T-cell (primary cell): ENCODE data around the gene CIZ1. TPM values are rescaled to one million over a fixed set of nuclear protein-coding genes. Genes with fewer than 3 reads are reported as not detected.

Source experiments
- ATAC-seq, 4 experiments: fragments of 200-7000 bp in 3 of 4; fragments of 150-1000 bp in 1 of 4; cut with Tn5 transposase; replicated peaks in 1 of 4; 1 replicate in 3 of 4; 2 replicates in 1 of 4; pipeline ENCODE4 v1.10.0; 2021; ENCODE audit warnings: moderate library complexity in 3 of 4, mild to moderate bottlenecking in 2 of 4, moderate number of reproducible peaks in 1 of 4
- CTCF ChIA-PET, 2 donors: fragments of 300-600 bp; sonication (Branson Sonifier 250); formaldehyde crosslinking; loops; one replicate each; lab custom pipeline; 2022; ENCODE audit warnings: antibody characterized with exemption in 2 of 2; lab: Charles Lee
- POLR2A ChIA-PET, 2 donors: fragments of 300-600 bp; sonication (Branson Sonifier 250); formaldehyde crosslinking; loops; one replicate each; lab custom pipeline; 2022; ENCODE audit warnings: antibody characterized with exemption in 2 of 2; lab: Charles Lee
- DNase-seq, 35 experiments: peaks; one replicate each; pipeline versions ENCODE4 v3.0.0 to v3.0.0-alpha.2; 2013 to 2023
- H3K27ac ChIP-seq: one replicate; pipeline ENCODE4 v1.5.1; 2013; ENCODE audit warnings: low read length
- H3K27me3 ChIP-seq, 2 experiments: replicated peaks in 1 of 2; 1 replicate in 1 of 2; 2 replicates in 1 of 2; pipeline versions ENCODE4 v1.6.1 to v1.7.0; 2013; ENCODE audit warnings: low read length in 1 of 2, mixed read lengths in 1 of 2; ENCODE audit not compliant: control insufficient read depth in 2 of 2, insufficient read depth in 2 of 2; ENCODE audit errors: extremely low read depth in 1 of 2
- H3K36me3 ChIP-seq, 2 donors: 1 replicate in 1 of 2; 2 replicates in 1 of 2; pipeline versions ENCODE4 v1.6.1 to v1.7.0; 2013; ENCODE audit warnings: low read length in 1 of 2; ENCODE audit not compliant: control insufficient read depth in 2 of 2, insufficient read depth in 1 of 2; ENCODE audit errors: extremely low read depth in 1 of 2
- H3K4me1 ChIP-seq, 2 experiments: 1 replicate in 1 of 2; 2 replicates in 1 of 2; pipeline versions ENCODE4 v1.6.1 to v1.7.0; 2013; ENCODE audit warnings: low read length in 2 of 2, mixed read lengths in 1 of 2; ENCODE audit not compliant: insufficient read depth in 2 of 2, control insufficient read depth in 1 of 2; ENCODE audit errors: extremely low read depth in 1 of 2
- H3K4me3 ChIP-seq, 2 donors: 1 replicate in 1 of 2; 2 replicates in 1 of 2; pipeline versions ENCODE4 v1.5.1 to v1.7.0; 2013; ENCODE audit warnings: mild to moderate bottlenecking in 2 of 2, low read length in 1 of 2, moderate library complexity in 1 of 2; ENCODE audit not compliant: control insufficient read depth in 1 of 2; ENCODE audit errors: extremely low read depth in 1 of 2
- H3K9me3 ChIP-seq: 2 replicates; pipeline ENCODE4 v1.7.0; 2013
- H3K27ac Mint-ChIP-seq, 2 donors: one replicate each; pipeline ENCODE4 v1.8.0; 2020 to 2021; ENCODE audit warnings: mild to moderate bottlenecking in 2 of 2, mixed read lengths in 2 of 2
- H3K27me3 Mint-ChIP-seq, 2 donors: one replicate each; pipeline ENCODE4 v1.8.0; 2021 to 2022; ENCODE audit warnings: mixed read lengths in 2 of 2
- H3K36me3 Mint-ChIP-seq: one replicate; pipeline ENCODE4 v1.8.0; 2021; ENCODE audit warnings: mixed read lengths
- H3K4me1 Mint-ChIP-seq, 3 donors: one replicate each; pipeline ENCODE4 v1.8.0; 2020 to 2022; ENCODE audit warnings: mixed read lengths in 3 of 3, mild to moderate bottlenecking in 1 of 3
- H3K4me3 Mint-ChIP-seq, 3 donors: one replicate each; pipeline ENCODE4 v1.8.0; 2020 to 2022; ENCODE audit warnings: mild to moderate bottlenecking in 3 of 3, mixed read lengths in 3 of 3, moderate library complexity in 3 of 3
- H3K9me3 Mint-ChIP-seq, 3 donors: one replicate each; pipeline ENCODE4 v1.8.0; 2020 to 2022; ENCODE audit warnings: mixed read lengths in 3 of 3
- WGBS: methylation state at CpG from one replicate; pipeline ENCODE4 v1.1.5; 2013; ENCODE audit warnings: missing lambda C conversion rate; ENCODE audit not compliant: insufficient coverage; 5-methylcytosine and 5-hydroxymethylcytosine counted together
- total RNA-seq, 35 experiments: library from RNA in 6 of 35; stranded (reverse) in 6 of 35; fragments of 120-200 nt in 1 of 35; gene quantifications; one replicate each; pipeline versions ENCODE4 v1.2.1 to v1.2.4 and lab custom pipeline; 2013 to 2026

CIZ1 gene
- total RNA-seq, 5 donors from 2014 or later (not counting 1 experiment from before 2014, with no cell fraction given): 143 to 163 (median 150) TPM

DNA sequence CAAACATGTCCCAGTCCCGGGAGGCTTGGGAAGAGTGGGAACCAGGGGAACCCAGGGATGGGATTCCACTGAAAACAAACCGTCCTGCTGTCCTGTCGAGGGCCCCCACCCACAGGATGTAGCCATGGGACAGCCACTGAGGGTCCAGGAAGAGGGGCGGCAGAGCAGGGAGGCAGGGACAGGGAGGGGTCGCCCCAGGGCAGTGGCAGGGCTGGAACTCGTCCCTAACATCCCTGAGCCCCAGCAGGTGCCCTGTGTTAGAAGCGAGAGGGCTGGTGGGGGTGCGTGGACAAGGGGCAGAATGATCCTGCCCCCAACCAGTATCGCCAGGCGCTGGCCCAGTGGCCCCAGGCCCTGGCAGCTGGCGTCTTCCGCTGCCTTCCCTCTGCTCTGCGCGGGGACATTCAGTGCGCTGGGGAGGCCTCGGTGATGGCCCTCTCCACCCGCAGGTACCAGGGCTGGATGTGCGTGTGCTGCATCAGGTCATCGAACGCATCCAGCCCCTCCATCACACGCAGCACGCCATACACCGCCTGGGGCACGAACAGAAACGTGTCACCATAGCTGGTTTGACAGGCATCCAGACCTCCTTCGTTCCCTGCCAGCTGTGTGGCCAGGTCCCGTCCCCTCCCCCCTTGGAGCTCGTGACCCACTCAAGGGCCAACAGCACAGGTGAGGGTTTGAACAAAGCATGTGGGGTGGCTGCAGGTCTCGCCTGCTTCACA lies 70.5 kb downstream of the CIZ1 start:
- ATAC-seq (no peak), DNase-seq (no peak)
- Mint-ChIP-seq H3K27me3 (no peaks in the 10 kb centered on the region), H3K4me3 (no peak overlapping the region), H3K36me3 (peaks cover 5% of the 10 kb centered on the region), H3K27ac (no peak overlapping the region), H3K9me3 (no peaks in the 10 kb centered on the region), H3K4me1 (peaks cover 19 to 27% (median 22%) of the 10 kb centered on the region in 3 donors)
- Histone ChIP-seq H3K36me3 (peaks cover 12 to 34% of the 10 kb centered on the region in 2 donors), H3K4me1 (peaks cover under 1 to 26% of the 10 kb centered on the region in 2 experiments), H3K27ac (no peak overlapping the region), H3K9me3 (no peaks in the 10 kb centered on the region), H3K27me3 (no peaks in the 10 kb centered on the region), H3K4me3 (no peak overlapping the region)
- 92% methylated on average over 24 of the region's 29 CpGs for WGBS
- CTCF ChIA-PET: no interaction called here
- POLR2A ChIA-PET: no interaction called here

GRCh38 chr9:128120061-128120740 lies 71.2 kb downstream of the CIZ1 start:
- no peaks in the 10 kb centered on the region for H3K9me3 ChIP-seq
- ATAC-seq (no peak), DNase-seq (no peak)
- H3K27ac ChIP-seq: no peak overlapping the region
- no peaks in the 10 kb centered on the region for H3K9me3 Mint-ChIP-seq
- peaks cover 12 to 33% of the 10 kb centered on the region in 2 donors for H3K36me3 ChIP-seq
- H3K4me3 ChIP-seq: no peak overlapping the region
- POLR2A ChIA-PET: no interaction called here
- H3K27ac Mint-ChIP-seq: no peak overlapping the region
- peaks cover 12 to 20% (median 17%) of the 10 kb centered on the region in 3 donors for H3K4me1 Mint-ChIP-seq
- H3K4me3 Mint-ChIP-seq: no peak overlapping the region
- WGBS: 89% methylated on average over 15 of the region's 20 CpGs
- CTCF ChIA-PET: interaction anchor here in 1 of 2 donors (0.8 kb wide), 1 partner anchor 48 kb away, joined by 4 read pairs; no protein-coding TSS in a partner anchor
- no peaks in the 10 kb centered on the region for H3K27me3 Mint-ChIP-seq
- H3K27me3 ChIP-seq: no peaks in the 10 kb centered on the region
- peaks cover 0 to 22% of the 10 kb centered on the region in 2 experiments for H3K4me1 ChIP-seq
- peaks cover 5% of the 10 kb centered on the region for H3K36me3 Mint-ChIP-seq

DNA sequence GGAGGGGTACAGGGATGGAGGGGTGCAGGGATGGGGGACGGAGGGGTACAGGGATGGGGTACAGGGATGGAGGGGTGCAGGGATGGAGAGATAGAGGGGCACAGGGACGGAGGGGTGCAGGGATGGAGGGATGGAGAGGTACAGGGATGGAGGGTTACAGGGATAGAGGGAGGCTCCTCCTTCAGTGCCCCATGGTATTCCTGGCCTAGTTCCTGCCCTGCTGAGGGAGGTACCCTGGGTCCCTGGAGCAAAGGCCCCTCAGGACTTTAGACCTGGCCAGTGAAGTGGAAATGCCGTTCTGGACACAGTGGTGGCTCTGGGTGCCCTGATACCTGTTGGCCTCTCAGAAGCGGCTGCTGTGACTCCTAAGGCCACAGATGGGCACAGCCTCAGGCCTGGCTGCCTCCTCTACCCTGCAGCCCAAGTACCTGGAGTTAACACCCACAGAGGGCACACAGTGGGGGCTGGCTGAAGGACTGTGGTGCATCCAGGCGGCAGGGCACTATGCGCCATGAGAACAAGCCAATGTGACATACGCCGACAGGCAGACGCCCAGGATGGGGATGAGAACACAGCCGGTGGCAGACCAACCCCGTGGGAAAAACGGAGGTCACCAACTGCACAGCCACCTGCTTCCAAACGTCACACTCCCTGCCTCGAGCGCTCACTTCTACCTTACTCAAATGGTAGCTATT lies 72.3 kb downstream of the CIZ1 start:
- Histone ChIP-seq H3K4me1 (peaks cover 0 to 15% of the 10 kb centered on the region in 2 experiments), H3K9me3 (no peaks in the 10 kb centered on the region), H3K27me3 (no peaks in the 10 kb centered on the region), H3K4me3 (no peak overlapping the region), H3K36me3 (peaks cover 12 to 30% of the 10 kb centered on the region in 2 donors), H3K27ac (no peak overlapping the region)
- Mint-ChIP-seq H3K27ac (no peak overlapping the region), H3K4me3 (no peak overlapping the region), H3K27me3 (no peaks in the 10 kb centered on the region), H3K4me1 (peaks cover 7 to 15% (median 11%) of the 10 kb centered on the region in 3 donors), H3K36me3 (peaks cover 8% of the 10 kb centered on the region), H3K9me3 (no peaks in the 10 kb centered on the region)
- DNase-seq: no peak
- ChIA-PET CTCF (interaction anchor here in 1 of 2 donors (0.8 kb wide), 1 partner anchor 46 kb away, joined by 4 read pairs; no protein-coding TSS in a partner anchor), POLR2A (no interaction called here)
- ATAC-seq: no peak
- WGBS: 93% methylated on average over 7 of the region's 15 CpGs

DNA sequence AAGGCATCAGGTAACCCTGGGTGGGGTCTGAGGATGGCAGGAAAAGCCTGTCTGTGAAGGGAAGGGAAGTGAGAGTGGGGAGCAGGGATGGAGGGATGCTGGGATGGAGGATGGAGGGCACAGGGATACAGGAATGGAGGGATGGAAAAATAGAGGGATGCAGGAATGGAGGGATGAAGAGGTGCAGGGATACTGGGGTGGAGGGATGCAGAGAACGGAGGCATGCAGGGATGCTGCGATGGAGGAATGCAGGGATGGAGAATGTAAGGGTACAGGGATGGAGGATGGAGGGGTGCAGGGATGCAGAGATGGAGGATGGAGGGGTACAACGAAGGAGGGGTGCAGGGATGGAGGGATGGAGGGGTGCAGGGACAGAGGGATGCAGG lies 72.9 kb downstream of the CIZ1 start:
- ChIA-PET CTCF (no interaction called here), POLR2A (no interaction called here)
- peak overlapping the region; percentile 11 to 55 for H3K27ac Mint-ChIP-seq
- peaks cover 7 to 15% (median 11%) of the 10 kb centered on the region in 3 donors for H3K4me1 Mint-ChIP-seq
- WGBS: 82% methylated on average over 3 of the region's 3 CpGs
- Histone ChIP-seq H3K4me1 (peaks cover 0 to 15% of the 10 kb centered on the region in 2 experiments), H3K36me3 (peaks cover 8 to 29% of the 10 kb centered on the region in 2 donors), H3K9me3 (no peaks in the 10 kb centered on the region), H3K27me3 (no peaks in the 10 kb centered on the region), H3K4me3 (no peak overlapping the region), H3K27ac (no peak overlapping the region)
- ATAC-seq: no peak
- H3K36me3 Mint-ChIP-seq: peaks cover 11% of the 10 kb centered on the region
- H3K9me3 Mint-ChIP-seq: no peaks in the 10 kb centered on the region
- H3K27me3 Mint-ChIP-seq: no peaks in the 10 kb centered on the region
- no peak for DNase-seq
- H3K4me3 Mint-ChIP-seq: no peak overlapping the region

DNA sequence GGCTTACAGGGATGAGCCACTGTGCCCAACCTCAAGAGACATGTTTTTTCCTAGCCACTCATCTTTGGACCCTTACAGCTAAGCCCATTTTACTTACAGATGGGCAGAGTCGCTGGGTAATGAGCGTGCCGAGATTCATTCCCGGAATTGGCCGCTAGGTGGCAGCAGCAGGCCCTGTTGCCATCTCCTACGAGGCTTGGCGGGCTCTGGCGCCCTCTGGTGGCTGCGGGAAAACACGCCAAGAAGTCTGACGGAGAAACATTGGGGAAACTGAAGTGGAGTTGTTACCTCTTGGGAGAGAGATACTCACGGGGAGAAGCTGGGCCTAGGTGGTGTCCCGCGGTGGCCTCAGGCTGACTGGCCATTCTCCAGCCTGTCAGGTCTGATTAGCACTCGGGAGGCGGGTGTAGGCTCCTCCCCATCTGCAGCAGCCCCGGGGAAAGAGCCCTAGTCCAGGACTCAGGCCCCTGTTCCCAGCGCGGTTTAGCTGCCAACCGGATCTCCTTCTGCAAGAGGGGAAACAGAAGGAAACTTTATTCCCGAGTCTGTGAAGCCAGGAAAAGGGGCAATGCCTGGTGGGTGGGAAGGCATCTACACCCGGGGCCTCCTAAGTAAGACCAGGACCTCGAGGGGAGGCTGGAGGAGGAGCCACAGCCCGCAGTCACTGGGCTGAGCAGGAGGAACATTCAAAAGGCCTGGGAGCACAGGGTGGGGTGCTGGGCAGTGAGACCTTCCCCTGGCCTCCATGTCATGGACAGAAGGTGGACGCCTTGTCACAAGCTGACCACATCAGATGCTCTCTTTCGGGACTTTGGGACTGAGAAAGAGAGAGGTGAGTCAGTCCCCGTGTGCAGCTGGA lies 73.5 kb downstream of the CIZ1 start:
- peak; percentile 81 to 99 (median 94) for DNase-seq
- no peak overlapping the region for H3K27ac ChIP-seq
- Mint-ChIP-seq H3K9me3 (no peaks in the 10 kb centered on the region), H3K27ac (peak overlapping the region; percentile 11 to 62), H3K36me3 (peaks cover 12% of the 10 kb centered on the region), H3K4me3 (no peak overlapping the region), H3K27me3 (no peaks in the 10 kb centered on the region), H3K4me1 (peaks cover 7 to 15% (median 11%) of the 10 kb centered on the region in 3 donors)
- CTCF ChIA-PET: interaction anchor here (0.5 to 1.1 kb wide), 7 partner anchors 11 to 299 kb away, joined by 3 to 4 read pairs (median 3); no protein-coding TSS in a partner anchor
- H3K27me3 ChIP-seq: no peaks in the 10 kb centered on the region
- peaks cover 0 to 15% of the 10 kb centered on the region in 2 experiments for H3K4me1 ChIP-seq
- ATAC-seq: peak; percentile 83 to 90 (median 86)
- H3K36me3 ChIP-seq: peaks cover 11 to 30% of the 10 kb centered on the region in 2 donors
- no peak overlapping the region for H3K4me3 ChIP-seq
- POLR2A ChIA-PET: interaction anchor here in 1 of 2 donors (0.6 kb wide), 1 partner anchor 1305 kb away, joined by 5 read pairs; no protein-coding TSS in a partner anchor
- 12% methylated on average over 20 of the region's 27 CpGs for WGBS
- no peaks in the 10 kb centered on the region for H3K9me3 ChIP-seq
